ENCODE data around the gene TASOR2.

DNA sequence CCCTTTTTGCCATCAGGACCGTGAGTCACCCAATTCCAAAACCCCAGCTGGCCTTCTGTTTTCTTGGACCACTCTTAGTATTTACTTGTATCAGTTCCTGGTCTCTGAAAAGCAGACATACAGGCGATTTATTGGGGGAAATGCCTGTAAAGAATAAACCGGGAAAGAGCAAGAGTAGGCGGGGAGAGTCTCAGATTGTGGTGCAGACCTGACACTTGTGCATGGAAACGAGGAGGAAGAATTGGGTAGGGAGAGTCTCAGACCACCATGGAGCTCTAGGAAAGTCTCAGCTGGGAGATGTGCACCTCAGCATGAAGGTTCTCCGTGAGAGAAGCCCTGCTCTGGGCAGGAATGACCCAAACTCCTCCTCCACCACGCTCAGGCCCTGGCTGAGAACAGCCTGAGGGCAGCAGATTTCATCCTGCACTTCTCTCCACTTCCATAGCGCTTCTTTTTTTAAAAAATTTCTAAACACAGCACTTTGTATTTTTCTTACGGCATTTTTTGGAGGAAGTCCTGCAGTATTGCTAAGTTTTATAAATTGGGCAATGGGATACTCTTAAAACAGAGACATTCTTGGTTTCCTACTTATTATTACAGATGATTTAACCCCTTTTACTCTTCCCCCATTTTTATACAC is 6.1 kb upstream of the TASOR2 start:
- TF ChIP-seq POLR2AphosphoS5 (IDR thresholded peaks at IDR 0.05; ENCODE audit: control insufficient read depth, insufficient read depth, low read depth, low read length): no peak
- TF ChIP-seq, protein P1, sequence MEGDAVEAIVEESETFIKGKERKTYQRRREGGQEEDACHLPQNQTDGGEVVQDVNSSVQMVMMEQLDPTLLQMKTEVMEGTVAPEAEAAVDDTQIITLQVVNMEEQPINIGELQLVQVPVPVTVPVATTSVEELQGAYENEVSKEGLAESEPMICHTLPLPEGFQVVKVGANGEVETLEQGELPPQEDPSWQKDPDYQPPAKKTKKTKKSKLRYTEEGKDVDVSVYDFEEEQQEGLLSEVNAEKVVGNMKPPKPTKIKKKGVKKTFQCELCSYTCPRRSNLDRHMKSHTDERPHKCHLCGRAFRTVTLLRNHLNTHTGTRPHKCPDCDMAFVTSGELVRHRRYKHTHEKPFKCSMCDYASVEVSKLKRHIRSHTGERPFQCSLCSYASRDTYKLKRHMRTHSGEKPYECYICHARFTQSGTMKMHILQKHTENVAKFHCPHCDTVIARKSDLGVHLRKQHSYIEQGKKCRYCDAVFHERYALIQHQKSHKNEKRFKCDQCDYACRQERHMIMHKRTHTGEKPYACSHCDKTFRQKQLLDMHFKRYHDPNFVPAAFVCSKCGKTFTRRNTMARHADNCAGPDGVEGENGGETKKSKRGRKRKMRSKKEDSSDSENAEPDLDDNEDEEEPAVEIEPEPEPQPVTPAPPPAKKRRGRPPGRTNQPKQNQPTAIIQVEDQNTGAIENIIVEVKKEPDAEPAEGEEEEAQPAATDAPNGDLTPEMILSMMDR (IDR thresholded peaks at IDR 0.05 in 2 of 3, conservative IDR thresholded peaks at IDR 0.05 in 1 of 3; ENCODE audit: insufficient read depth in 2 of 3, low read depth in 1 of 3, low read length in 3 of 3): no peak
- no peak for TF ChIP-seq EGR1 (conservative IDR thresholded peaks at IDR 0.05)
- TF ChIP-seq MYNN (IDR thresholded peaks at IDR 0.05): no peak
- no peak for TF ChIP-seq MYNN (CRISPR knock-in tag; IDR thresholded peaks at IDR 0.05)

Measured in K562 (cell line).